Stimulated activated CD8-positive, alpha-beta memory T cell treated with anti-CD3 and anti-CD28 coated beads, Interleukin-7, amount 100 ng/mL, for 4 hours (primary cell): ENCODE measurements around the gene STRIP1.

ENCODE experiments used
- DNase-seq, 2 donors: peaks; one replicate each; pipeline ENCODE4 v3.0.0-alpha.2; 2020; ENCODE audit warnings: low read depth in 2 of 2

Gene STRIP1, protein sequence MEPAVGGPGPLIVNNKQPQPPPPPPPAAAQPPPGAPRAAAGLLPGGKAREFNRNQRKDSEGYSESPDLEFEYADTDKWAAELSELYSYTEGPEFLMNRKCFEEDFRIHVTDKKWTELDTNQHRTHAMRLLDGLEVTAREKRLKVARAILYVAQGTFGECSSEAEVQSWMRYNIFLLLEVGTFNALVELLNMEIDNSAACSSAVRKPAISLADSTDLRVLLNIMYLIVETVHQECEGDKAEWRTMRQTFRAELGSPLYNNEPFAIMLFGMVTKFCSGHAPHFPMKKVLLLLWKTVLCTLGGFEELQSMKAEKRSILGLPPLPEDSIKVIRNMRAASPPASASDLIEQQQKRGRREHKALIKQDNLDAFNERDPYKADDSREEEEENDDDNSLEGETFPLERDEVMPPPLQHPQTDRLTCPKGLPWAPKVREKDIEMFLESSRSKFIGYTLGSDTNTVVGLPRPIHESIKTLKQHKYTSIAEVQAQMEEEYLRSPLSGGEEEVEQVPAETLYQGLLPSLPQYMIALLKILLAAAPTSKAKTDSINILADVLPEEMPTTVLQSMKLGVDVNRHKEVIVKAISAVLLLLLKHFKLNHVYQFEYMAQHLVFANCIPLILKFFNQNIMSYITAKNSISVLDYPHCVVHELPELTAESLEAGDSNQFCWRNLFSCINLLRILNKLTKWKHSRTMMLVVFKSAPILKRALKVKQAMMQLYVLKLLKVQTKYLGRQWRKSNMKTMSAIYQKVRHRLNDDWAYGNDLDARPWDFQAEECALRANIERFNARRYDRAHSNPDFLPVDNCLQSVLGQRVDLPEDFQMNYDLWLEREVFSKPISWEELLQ

GRCh38 chr1:110034451-110035235 is at the start of gene STRIP1:
STRIP1 (plus strand) TSS chr1:110034624; CDS start chr1:110034638, 14 bp downstream.
- DNase-seq, result peak; percentile 85 to 90

GRCh38 chr1:109985247-109986053 is 49.0 kb upstream of the STRIP1 start:
- no peak for DNase-seq

GRCh38 chr1:109986054-109986444 is 48.4 kb upstream of the STRIP1 start:
- no peak for DNase-seq

DNA sequence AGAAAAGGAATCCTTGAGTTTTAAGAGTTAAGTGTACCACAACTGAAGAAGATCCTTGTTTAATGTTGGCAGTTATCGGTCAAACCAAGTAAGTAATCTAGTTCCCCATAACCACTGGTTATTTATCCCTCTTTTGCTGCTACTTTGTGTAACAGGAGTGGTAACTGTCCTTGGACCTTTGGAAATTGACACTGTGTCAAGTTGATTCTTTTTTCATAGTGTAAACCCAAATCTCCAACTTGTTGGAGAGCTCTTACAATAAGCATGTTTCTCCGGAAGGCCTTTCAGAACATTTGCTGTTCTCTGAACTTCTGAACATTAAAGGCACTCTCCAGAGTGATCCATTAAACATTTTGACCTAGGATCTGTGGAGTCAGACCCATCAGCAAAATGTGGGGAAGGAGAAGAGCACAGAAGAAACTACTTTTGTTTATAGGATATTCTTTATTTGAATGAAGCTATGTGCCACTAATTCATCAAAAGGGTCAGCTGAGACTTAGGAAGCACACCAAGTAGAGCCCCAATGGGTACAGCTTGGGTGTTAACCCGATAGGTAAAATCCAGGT is 46.0 kb upstream of the STRIP1 start:
- no peak for DNase-seq

GRCh38 chr1:109989506-109990301 is 44.7 kb upstream of the STRIP1 start:
- DNase-seq, result no peak

- no peak for DNase-seq
Measured at GRCh38 chr1:109990302-109990653, 44.1 kb upstream of the STRIP1 start.

- no peak for DNase-seq
Measured at GRCh38 chr1:109991400-109991925, 43.0 kb upstream of the STRIP1 start.

DNA sequence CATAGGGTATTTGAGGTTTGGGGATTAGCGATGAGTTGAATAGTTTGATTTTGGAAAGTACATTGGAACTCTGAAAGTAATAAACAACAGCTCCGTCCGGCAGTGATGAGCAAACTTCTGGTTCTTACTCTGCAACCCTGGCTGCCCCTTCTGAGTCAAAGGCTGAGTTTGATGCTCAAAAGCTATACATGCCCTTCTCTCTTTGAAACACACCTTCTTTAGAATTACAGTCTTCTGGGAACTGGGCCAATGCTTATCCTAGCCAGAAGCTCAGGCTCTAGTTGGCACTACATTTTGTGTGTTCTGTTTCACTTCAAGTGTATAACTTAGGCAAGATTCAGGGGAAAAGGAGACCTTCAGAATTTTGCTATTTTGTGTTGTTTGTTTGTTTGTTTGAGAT is 40.5 kb upstream of the STRIP1 start:
- DNase-seq, result no peak

- no peak for DNase-seq
Measured at GRCh38 chr1:109994654-109995053, 39.8 kb upstream of the STRIP1 start.

DNA sequence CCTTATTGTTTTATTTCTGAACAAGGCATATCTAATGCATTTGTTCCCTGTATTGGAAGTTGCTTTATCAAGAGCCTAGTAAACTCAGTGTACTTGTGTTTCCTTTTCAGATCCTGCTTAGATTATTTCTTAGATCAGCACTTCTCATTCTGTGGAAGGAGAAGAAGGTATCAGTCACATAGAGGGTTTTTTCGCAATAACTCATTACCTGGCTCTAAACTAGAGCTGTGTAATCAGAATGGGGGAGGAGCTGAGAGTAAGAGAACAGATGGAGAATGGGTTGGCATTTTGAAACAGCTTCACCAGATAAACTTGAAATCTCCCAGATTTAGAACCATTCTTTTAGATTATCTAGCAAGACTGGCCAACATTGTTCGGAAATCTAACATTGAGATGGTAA is 38.9 kb upstream of the STRIP1 start:
- no peak for DNase-seq

DNA sequence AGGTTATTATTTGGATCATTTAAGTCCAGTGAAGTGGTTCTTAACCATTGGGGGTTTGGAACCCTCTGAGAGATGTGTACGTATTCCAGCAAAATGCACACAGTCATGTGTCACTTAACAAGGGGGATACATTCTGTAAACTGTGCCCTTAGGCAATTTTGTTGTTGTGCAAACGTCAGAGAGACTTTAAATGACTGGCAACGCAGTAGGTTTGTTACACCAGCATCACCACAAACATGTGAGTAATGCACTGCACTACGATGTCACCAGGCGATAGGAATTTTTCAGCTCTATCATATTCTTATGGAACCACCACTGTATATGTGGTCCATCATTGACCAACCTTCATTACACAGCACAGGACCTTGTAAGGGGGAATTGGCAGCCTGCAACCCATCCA is 37.9 kb upstream of the STRIP1 start:
- no peak for DNase-seq

DNA sequence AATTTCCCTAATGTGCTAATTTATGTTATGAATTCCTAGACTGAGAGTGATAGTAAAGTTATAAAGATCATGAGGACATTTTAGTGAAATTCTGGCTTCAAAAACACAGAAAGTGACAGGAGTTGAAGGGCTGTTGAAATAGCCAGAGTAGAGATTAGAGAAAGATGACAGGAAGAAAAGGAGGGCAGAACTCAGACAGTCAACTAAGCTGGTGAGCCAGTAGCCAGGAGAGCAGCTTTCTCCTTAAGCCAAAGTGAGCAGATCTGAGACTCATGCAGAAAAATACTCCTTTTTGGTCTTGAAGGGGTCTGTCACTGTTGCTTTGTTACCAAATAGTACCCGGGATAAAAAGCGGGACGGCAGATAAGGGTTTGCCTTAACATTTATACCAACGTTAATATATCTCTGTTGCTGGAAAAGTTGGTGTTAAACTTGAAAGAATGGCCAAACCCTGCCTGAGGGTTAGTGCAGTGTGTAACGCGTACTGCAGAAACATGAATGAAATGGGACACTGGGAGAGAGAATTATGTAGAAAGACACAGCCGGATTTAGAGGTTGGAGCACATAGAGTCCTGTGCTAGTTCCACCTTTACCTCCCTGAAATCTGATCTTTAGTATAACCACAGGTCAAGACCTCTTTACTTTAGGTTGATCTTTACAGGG is 37.1 kb upstream of the STRIP1 start:
- DNase-seq, result no peak

DNA sequence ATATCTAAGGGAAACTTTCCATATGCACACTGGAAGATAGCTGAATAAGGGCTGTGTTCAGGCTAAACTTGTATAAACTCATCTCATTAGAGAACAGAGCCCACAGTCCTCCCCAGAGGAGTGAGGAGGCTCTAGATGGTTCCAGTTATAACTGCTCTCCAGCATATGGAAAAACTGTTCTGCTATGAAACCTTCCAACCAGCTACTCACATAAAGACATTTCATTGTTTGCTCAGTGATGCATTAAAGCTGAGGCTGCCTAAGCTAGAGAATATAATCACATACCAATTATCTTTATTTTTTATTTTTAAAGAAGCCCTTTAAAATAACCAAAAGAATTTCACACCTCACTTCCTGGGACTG is 36.6 kb upstream of the STRIP1 start:
- DNase-seq, result no peak

DNA sequence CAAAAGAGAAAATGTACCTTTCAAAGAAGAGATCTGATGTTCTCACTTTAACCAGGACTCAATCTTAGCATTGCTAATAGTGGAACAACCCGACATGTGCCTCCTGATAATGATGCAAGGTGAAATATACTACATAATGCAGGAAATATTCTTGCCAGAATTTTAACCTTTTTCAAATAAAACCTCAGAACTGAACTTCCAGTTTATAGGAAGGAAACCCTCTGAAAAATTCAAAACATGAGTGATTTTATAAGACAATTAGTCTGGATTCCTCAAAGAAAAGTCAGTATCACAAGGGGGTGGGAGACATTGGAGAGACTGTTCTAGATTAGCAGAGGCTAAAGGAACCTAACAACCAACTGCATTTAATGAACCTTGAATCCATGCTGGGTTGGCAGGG is 31.7 kb upstream of the STRIP1 start:
- DNase-seq, result no peak

DNA sequence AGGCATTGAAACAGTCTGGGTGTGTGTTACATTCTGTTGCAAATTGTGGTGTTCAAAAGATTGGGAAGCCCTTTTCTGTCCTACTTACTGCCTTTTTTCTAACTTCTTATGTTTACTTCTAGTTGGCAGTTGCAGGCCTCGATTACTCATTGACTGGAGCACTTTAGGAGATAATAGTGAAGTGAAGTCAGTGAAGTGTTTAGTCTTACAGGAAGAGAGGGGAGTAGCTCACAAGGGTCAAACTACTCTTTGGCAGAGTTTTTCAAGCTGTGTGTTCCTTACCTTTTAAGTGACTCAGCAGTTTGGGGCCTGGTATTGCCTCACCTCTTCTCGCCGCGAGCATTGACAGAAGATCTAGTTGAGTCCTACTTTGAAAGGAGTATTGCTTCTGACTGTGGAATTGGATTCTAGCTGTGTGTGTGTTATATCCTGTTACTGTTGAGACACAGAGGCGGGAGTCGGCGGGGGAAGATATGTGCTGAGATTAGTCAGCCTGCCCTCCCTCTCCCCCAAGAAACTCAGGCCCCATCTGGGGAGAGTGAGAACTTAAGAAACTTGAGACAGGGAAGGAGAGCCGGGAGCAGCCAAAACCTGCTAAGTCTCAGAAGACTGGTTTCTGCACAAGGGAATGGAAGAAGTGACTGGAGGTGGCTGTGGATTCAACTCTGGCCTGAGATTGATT is 30.5 kb upstream of the STRIP1 start:
- DNase-seq, result no peak

GRCh38 chr1:110004583-110004982 is 29.8 kb upstream of the STRIP1 start:
- no peak for DNase-seq

DNA sequence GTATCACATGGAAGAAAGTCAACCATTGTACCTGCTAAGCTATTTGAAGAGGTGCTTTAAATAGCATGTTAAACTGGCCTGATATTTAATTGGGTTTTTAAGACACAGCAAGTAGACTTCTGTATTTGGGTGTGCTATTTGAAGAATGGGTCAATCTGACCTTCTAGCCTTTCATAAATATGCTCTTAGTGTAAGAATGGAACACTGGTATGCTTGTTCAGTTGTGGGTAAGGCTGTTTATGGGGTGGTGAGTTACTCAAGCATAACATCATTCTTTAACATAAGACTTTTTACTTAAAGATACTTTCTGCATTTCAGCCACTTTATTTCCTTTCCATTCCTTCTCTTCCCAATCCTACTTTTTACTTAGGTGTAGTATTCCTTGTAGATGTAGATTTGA is 28.5 kb upstream of the STRIP1 start:
- DNase-seq, result no peak

DNA sequence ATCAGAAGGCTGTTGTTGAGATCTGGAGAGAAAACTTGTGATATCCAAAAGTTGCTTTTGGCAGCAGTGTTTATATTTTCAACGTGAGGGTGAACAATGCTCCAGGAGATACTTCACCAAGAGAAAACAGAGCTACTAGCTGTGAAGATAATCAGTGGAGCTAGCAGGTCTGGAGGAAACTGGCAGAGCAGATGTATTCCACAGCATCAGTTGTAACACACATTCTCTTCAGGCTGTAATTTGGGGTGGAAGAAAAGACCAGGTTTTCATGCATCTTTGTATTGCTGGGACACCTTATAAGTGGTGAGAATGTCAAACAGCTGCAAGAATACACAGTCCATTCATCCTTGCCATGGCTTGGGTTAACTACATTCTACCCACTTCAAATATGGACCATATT is 27.9 kb upstream of the STRIP1 start:
- DNase-seq, result no peak
